Chondrocyte (in vitro differentiated cells): Measurements from ENCODE around the gene TCIRG1. TPM values are rescaled to one million over a fixed set of nuclear protein-coding genes. Genes with fewer than 3 reads are reported as not detected.

ENCODE experiments used
- DNase-seq: peaks from one replicate; pipeline ENCODE4 v3.0.0; 2021; ENCODE audit warnings: mixed read lengths, low spot score
- H3K27ac Mint-ChIP-seq: one replicate; pipeline ENCODE4 v1.8.0; 2021; ENCODE audit warnings: mild to moderate bottlenecking, moderate library complexity, mixed read lengths; ENCODE audit not compliant: unreplicated experiment
- H3K27me3 Mint-ChIP-seq: 2 replicates; pipeline ENCODE4 v1.8.0; 2021; ENCODE audit warnings: low read depth, mixed read lengths
- H3K36me3 Mint-ChIP-seq: 2 replicates; pipeline ENCODE4 v1.8.0; 2021; ENCODE audit warnings: low read depth, mixed read lengths
- H3K4me1 Mint-ChIP-seq: 2 replicates; pipeline ENCODE4 v1.8.0; 2021; ENCODE audit warnings: low read depth, mild to moderate bottlenecking, mixed read lengths
- H3K4me3 Mint-ChIP-seq: one replicate; pipeline ENCODE4 v1.8.0; 2021; ENCODE audit warnings: mild to moderate bottlenecking, moderate library complexity, mixed read lengths; ENCODE audit not compliant: unreplicated experiment
- H3K9me3 Mint-ChIP-seq: 2 replicates; pipeline ENCODE4 v1.8.0; 2021; ENCODE audit warnings: low read depth, mixed read lengths
- total RNA-seq: library from RNA; stranded (reverse); gene quantifications from 3 replicates; pipeline ENCODE4 v1.2.1, GENCODE V29; 2021
- TF ChIP-seq, protein P1 (sequence below): fragments of 200-600 bp; sonication (generic); IDR thresholded peaks from 2 replicates; pipeline ENCODE4 v1.5.0; 2021; ENCODE audit warnings: antibody characterized with exemption, mild to moderate bottlenecking, moderate library complexity

TCIRG1 gene
- total RNA-seq, 1 donor from 2014 or later, result 73.2 TPM

DNA sequence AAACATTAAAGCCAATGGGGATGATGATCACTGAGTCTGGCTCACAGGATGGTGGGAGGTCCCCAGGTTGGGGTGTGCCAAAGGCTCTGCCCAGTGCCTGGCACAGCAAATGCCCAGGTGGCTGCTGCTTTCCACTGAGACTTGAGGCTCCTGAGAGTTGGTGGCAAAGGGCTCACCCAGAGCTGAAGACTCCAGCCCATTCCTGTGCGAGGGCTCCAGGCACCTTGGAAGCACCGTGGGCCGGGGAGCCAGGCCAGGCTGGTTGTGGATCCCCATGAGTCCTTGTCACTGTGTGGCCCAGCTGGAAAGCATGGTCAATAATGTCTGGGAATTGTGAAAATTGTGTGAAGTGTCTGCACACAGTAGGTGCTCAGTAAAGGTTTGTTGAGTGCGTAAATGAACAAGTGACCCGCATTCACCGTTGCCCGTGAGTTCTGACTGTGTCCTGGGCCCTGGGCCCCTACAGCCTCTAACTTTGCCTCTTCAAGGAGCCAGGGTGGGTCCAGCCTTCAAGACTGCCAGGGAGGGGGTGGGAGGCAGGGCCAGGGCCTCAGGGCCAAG is 32.1 kb upstream of the TCIRG1 start:
- Mint-ChIP-seq H3K27me3 (no peaks in the 10 kb centered on the region), H3K4me3 (no peak overlapping the region), H3K9me3 (no peaks in the 10 kb centered on the region), H3K4me1 (peaks cover 47% of the 10 kb centered on the region), H3K36me3 (no peaks in the 10 kb centered on the region), H3K27ac (no peak overlapping the region)
- TF ChIP-seq, protein P1, sequence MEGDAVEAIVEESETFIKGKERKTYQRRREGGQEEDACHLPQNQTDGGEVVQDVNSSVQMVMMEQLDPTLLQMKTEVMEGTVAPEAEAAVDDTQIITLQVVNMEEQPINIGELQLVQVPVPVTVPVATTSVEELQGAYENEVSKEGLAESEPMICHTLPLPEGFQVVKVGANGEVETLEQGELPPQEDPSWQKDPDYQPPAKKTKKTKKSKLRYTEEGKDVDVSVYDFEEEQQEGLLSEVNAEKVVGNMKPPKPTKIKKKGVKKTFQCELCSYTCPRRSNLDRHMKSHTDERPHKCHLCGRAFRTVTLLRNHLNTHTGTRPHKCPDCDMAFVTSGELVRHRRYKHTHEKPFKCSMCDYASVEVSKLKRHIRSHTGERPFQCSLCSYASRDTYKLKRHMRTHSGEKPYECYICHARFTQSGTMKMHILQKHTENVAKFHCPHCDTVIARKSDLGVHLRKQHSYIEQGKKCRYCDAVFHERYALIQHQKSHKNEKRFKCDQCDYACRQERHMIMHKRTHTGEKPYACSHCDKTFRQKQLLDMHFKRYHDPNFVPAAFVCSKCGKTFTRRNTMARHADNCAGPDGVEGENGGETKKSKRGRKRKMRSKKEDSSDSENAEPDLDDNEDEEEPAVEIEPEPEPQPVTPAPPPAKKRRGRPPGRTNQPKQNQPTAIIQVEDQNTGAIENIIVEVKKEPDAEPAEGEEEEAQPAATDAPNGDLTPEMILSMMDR, result no peak
- no peak for DNase-seq

DNA sequence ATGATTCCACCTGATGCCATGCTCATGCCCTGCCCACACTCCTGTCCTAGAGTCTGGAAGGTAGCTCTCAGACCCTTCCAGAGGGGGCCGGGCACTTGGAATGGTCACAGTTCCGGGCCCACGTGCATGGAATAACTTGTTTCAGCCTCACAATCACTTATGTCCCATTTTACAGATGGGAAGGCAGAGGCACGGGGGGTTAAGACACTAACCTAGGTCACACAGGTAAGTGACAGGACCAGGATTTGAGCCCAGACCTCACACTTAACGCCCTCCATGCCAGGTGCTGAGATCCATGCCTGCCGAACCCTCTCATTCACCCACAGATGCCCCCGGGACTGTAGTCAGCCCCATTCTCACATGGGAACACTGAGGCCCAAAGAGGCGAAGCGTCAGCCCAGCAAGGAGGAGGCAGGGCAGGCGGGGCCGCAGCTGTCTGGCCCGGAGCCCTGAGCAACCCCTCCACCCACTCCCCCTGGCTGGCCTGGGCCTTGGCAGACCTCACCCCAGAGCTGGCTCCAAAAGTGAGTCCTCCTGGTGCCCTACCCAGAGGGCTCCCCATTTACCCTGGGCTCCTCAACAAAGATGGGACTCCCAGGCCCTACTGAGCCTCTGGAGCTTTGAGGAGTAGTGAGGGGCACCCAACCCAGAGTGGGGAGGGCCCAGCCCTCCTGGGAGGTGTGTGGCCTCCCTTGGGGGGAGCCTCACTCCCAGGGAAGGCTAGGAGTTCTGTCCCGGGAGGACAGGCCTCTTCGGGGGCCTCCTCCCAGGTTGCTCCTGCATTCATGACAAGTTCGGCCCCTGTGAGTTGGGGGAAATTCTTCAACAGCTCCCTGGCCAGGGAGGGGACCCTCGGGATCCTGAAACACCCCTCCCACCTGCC is 31.1 kb upstream of the TCIRG1 start:
- Mint-ChIP-seq H3K27ac (no peak overlapping the region), H3K4me3 (no peak overlapping the region), H3K9me3 (no peaks in the 10 kb centered on the region), H3K27me3 (no peaks in the 10 kb centered on the region), H3K4me1 (peaks cover 55% of the 10 kb centered on the region), H3K36me3 (no peaks in the 10 kb centered on the region)
- DNase-seq, result no peak
- TF ChIP-seq, protein P1, result no peak

DNA sequence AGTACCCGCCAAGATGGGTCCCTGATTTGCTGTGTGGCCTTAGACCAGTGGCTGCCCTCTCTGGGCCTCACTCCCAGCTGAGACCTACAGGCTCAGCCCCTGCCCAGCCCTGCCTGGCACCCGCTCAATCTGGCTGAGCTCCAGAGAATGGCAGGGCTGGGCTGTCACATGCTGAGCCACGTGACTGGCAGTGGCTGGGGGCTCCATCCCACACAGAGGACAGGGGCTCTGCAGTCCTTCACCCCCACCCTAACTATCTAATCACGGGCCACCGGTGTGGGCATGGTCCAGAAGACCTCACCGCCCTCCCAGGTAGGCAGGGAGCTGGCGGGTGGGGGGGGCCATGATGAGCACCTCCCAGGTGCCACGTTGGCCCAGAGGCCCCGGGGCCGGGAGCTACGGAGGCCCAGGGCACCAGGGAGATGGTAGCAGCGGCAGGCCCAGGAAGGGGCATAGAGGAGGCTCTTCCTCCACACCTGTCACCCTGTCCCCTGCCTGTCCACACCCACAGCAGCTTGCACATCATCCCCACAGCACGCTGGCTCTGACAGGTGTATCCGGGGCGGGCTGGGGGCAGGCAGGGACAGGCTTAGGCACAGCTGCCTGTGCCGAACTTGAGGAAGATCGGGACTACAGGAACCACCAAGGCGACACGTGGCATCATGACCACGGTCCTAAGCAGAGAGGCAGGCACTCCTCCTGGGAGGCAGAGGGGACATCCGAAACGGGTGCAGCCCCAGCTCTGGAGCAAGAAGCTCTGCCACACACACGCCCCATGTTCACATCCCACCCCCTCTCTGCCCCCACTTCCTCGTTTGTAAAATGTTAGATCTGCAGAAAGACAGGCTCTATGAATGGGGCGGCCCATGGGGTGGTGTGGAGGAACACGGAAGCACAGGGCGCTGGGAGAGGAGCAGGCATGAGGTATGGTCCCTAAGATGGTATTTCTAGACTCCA is 30.2 kb upstream of the TCIRG1 start:
- peak; percentile 67 for DNase-seq
- Mint-ChIP-seq H3K36me3 (no peaks in the 10 kb centered on the region), H3K4me1 (peaks cover 60% of the 10 kb centered on the region), H3K9me3 (no peaks in the 10 kb centered on the region), H3K27me3 (no peaks in the 10 kb centered on the region), H3K27ac (peak overlapping the region; percentile 4), H3K4me3 (no peak overlapping the region)
- TF ChIP-seq, protein P1, result no peak

DNA sequence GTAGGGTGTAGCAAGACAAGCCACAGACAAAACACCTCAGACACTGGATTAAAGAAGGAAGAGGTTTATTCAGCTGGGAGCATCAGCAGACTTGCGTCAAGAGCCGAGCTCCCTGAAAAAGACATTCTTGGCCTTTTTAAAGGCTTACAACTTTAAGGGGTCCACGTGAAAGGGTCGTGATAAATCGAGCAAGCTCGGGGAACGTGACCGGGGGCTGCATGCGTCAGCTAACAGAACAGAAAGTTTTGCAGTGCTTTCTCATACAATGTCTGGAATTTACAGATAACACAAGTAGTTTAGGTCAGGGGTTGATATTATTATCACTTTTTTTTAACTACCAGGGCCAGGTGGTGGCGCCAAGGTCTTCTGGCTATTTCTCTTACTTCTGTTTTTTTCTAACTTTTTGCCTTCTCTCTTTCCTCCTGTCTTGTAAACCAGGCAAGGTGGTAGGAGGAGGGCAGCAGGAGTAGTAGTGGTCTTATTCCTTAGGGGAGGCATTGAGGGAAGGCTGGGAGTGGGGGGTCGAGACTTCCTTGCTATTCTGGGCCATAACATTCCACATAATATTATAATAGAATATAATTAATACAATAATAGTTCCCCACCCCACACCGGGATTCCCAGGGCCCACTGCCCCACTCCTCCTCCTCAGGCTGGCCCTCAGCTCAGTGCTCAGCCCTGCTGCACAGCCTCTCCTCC is 29.3 kb upstream of the TCIRG1 start:
- Mint-ChIP-seq H3K27me3 (no peaks in the 10 kb centered on the region), H3K36me3 (no peaks in the 10 kb centered on the region), H3K27ac (peak overlapping the region; percentile 95), H3K4me1 (peaks cover 64% of the 10 kb centered on the region), H3K9me3 (no peaks in the 10 kb centered on the region), H3K4me3 (peak overlapping the region; percentile 72)
- TF ChIP-seq, protein P1, result peak; percentile 73
- DNase-seq, result no peak
